Measurements from ENCODE around the gene HARS1. TPM values are rescaled to one million over a fixed set of nuclear protein-coding genes. Genes with fewer than 3 reads are reported as not detected.
"Not testable (repeated sequence)": the region's sequence is repeated elsewhere in the genome, so short reads cannot be mapped to it uniquely, and the experiment has no call there.

The HARS1 gene
- total and polyA plus RNA-seq, 5 donors from 2014 or later = 56.5 to 74.4 (median 59.6) TPM

- not testable (repeated sequence) for H3K27ac ChIP-seq (ENCODE audit: insufficient read depth, low read length, poor library complexity, severe bottlenecking); H3K9me3 ChIP-seq (ENCODE audit: control insufficient read depth in 2 of 2, low read length in 2 of 2); DNase-seq; H3K27me3 ChIP-seq (ENCODE audit: control insufficient read depth, insufficient read depth, low read length); H3K9me3 Mint-ChIP-seq; H3K27me3 Mint-ChIP-seq; ATAC-seq (ENCODE audit: low read depth in 2 of 2); H3K4me3 ChIP-seq (ENCODE audit: low read depth, low read length)
- Mint-ChIP-seq H3K36me3 (peaks cover 58% of the 10 kb centered on the region), H3K4me3 (peak overlapping the region in 1 of 4 donors; percentile 68), H3K4me1 (peaks cover 0 to 13% (median 9%) of the 10 kb centered on the region in 4 donors), H3K27ac (peak overlapping the region in 2 of 3 donors; percentile 17 to 43)
- peaks cover 11% of the 10 kb centered on the region for H3K4me1 ChIP-seq (ENCODE audit: control insufficient read depth, insufficient read depth, low read length, poor library complexity, severe bottlenecking)
- H3K36me3 ChIP-seq (ENCODE audit: control insufficient read depth, insufficient read depth, low read length) = peaks cover 75% of the 10 kb centered on the region
Measured at GRCh38 chr5:140660371-140660770, 30.8 kb downstream of the HARS1 start.

DNA sequence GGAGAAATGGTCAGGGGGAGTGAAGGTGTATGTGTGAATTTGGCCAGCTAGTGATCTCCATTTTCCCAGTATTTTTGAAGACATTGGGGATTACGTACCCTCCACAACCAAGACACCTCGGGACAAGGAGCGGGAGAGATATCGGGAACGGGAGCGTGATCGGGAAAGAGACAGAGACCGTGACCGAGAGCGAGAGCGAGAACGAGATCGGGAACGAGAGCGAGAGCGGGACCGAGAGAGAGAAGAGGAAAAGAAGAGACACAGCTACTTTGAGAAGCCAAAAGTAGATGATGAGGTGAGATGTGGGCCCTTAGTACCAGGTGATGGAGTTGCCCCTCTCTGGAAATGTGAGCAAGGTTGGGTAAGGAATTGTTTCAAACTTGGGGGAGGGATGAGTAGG, 32.3 kb downstream of the HARS1 start:
- H3K4me3 Mint-ChIP-seq = peak overlapping the region in 2 of 4 donors; percentile 83 to 84
- no peaks in the 10 kb centered on the region for H3K9me3 Mint-ChIP-seq
- peaks cover 3 to 19% (median 11%) of the 10 kb centered on the region in 4 donors for H3K4me1 Mint-ChIP-seq
- Histone ChIP-seq H3K27me3 (ENCODE audit: control insufficient read depth, insufficient read depth, low read length) (no peaks in the 10 kb centered on the region), H3K4me1 (ENCODE audit: control insufficient read depth, insufficient read depth, low read length, poor library complexity, severe bottlenecking) (peaks cover under 1% of the 10 kb centered on the region), H3K9me3 (ENCODE audit: control insufficient read depth in 2 of 2, low read length in 2 of 2) (no peaks in the 10 kb centered on the region), H3K4me3 (ENCODE audit: low read depth, low read length) (no peak overlapping the region), H3K27ac (ENCODE audit: insufficient read depth, low read length, poor library complexity, severe bottlenecking) (no peak overlapping the region), H3K36me3 (ENCODE audit: control insufficient read depth, insufficient read depth, low read length) (peaks cover 90% of the 10 kb centered on the region)
- ATAC-seq (ENCODE audit: low read depth in 2 of 2) = no peak
- no peak for DNase-seq
- H3K27ac Mint-ChIP-seq = peak overlapping the region in 1 of 3 donors; percentile 67
- H3K36me3 Mint-ChIP-seq = peaks cover 71% of the 10 kb centered on the region
- no peaks in the 10 kb centered on the region for H3K27me3 Mint-ChIP-seq

DNA sequence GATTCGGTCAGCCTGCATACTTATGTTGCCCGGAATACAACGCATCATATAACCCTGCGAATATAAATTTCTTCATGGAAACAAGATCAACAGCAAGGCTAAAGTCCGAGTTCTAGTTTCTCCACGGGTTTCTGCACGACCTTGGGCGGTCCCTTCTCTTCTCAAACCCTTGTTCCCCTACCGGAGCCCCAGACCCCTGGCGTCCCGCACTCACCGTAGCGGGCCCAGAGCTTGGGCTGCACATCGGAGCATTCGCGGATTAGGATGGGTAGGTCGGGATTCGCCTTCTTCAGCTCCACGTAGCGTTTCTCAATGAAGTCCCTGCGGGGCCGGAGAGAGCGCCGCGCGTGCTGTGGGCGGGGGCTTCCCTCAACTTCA, 44.1 kb downstream of the HARS1 start:
- Histone ChIP-seq H3K4me1 (ENCODE audit: control insufficient read depth, insufficient read depth, low read length, poor library complexity, severe bottlenecking) (peaks cover 28% of the 10 kb centered on the region), H3K27ac (ENCODE audit: insufficient read depth, low read length, poor library complexity, severe bottlenecking) (peak overlapping the region; percentile 97), H3K27me3 (ENCODE audit: control insufficient read depth, insufficient read depth, low read length) (no peaks in the 10 kb centered on the region), H3K36me3 (ENCODE audit: control insufficient read depth, insufficient read depth, low read length) (peaks cover 45% of the 10 kb centered on the region), H3K9me3 (ENCODE audit: control insufficient read depth in 2 of 2, low read length in 2 of 2) (no peaks in the 10 kb centered on the region), H3K4me3 (ENCODE audit: low read depth, low read length) (peak overlapping the region; percentile 93)
- Mint-ChIP-seq H3K27ac (peak overlapping the region; percentile 66 to 99 (median 97)), H3K27me3 (no peaks in the 10 kb centered on the region), H3K4me3 (peak overlapping the region; percentile 97 to 99 (median 98)), H3K4me1 (peaks cover 12 to 77% (median 31%) of the 10 kb centered on the region in 4 donors), H3K9me3 (no peaks in the 10 kb centered on the region), H3K36me3 (peaks cover 44% of the 10 kb centered on the region)
- ATAC-seq (ENCODE audit: low read depth in 2 of 2) (no peak), DNase-seq (no peak)

GRCh38 chr5:140642718-140643117, 48.5 kb downstream of the HARS1 start:
- peaks cover 18 to 74% (median 34%) of the 10 kb centered on the region in 4 donors for H3K4me1 Mint-ChIP-seq
- Histone ChIP-seq H3K36me3 (ENCODE audit: control insufficient read depth, insufficient read depth, low read length) (peaks cover 24% of the 10 kb centered on the region), H3K9me3 (ENCODE audit: control insufficient read depth in 2 of 2, low read length in 2 of 2) (no peaks in the 10 kb centered on the region), H3K27me3 (ENCODE audit: control insufficient read depth, insufficient read depth, low read length) (no peaks in the 10 kb centered on the region), H3K27ac (ENCODE audit: insufficient read depth, low read length, poor library complexity, severe bottlenecking) (no peak overlapping the region), H3K4me1 (ENCODE audit: control insufficient read depth, insufficient read depth, low read length, poor library complexity, severe bottlenecking) (peaks cover 32% of the 10 kb centered on the region), H3K4me3 (ENCODE audit: low read depth, low read length) (no peak overlapping the region)
- H3K27me3 Mint-ChIP-seq = no peaks in the 10 kb centered on the region
- ATAC-seq (ENCODE audit: low read depth in 2 of 2) (no peak), DNase-seq (no peak)
- H3K36me3 Mint-ChIP-seq = peaks cover 23% of the 10 kb centered on the region
- H3K9me3 Mint-ChIP-seq = peaks cover 0 to 1% (median 0%) of the 10 kb centered on the region in 7 donors
- peak overlapping the region in 1 of 4 donors; percentile 94 for H3K4me3 Mint-ChIP-seq
- no peak overlapping the region for H3K27ac Mint-ChIP-seq

DNA sequence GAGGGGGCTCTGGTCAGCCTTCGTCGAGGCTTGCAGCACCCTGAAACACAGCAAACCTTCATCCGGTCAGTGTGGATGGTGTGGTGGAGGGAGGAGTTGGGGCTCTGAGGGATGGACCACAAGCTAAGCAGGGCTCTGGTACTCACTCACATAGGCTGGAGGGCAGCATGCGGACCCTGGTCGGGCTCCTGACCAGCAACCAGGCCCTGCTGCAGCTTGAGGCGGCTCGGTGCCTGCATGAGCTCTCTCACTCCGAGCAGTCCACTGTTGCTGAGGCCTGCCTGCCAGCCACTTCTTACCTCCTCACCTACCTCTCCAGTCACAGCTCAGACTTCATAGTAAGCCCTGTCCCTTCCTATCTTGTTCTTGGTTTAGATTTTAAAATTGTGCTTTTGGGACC, 49.5 kb downstream of the HARS1 start:
- no peak for DNase-seq
- Mint-ChIP-seq H3K9me3 (peaks cover 0 to 1% (median 0%) of the 10 kb centered on the region in 7 donors), H3K4me3 (peak overlapping the region; percentile 0 to 94 (median 28)), H3K4me1 (peaks cover 20 to 66% (median 34%) of the 10 kb centered on the region in 4 donors), H3K27ac (no peak overlapping the region), H3K36me3 (peaks cover 19% of the 10 kb centered on the region), H3K27me3 (no peaks in the 10 kb centered on the region)
- H3K4me3 ChIP-seq (ENCODE audit: low read depth, low read length) = no peak overlapping the region
- H3K36me3 ChIP-seq (ENCODE audit: control insufficient read depth, insufficient read depth, low read length) = peaks cover 24% of the 10 kb centered on the region
- no peaks in the 10 kb centered on the region for H3K9me3 ChIP-seq (ENCODE audit: control insufficient read depth in 2 of 2, low read length in 2 of 2)
- no peak for ATAC-seq (ENCODE audit: low read depth in 2 of 2)
- H3K4me1 ChIP-seq (ENCODE audit: control insufficient read depth, insufficient read depth, low read length, poor library complexity, severe bottlenecking) = peaks cover 26% of the 10 kb centered on the region
- no peaks in the 10 kb centered on the region for H3K27me3 ChIP-seq (ENCODE audit: control insufficient read depth, insufficient read depth, low read length)
- H3K27ac ChIP-seq (ENCODE audit: insufficient read depth, low read length, poor library complexity, severe bottlenecking) = no peak overlapping the region

GRCh38 chr5:140639148-140639981, 51.8 kb downstream of the HARS1 start, which contains the start of gene TMCO6:
Gene TMCO6 (plus strand): TSS chr5:140639451. CDS start chr5:140639528, 77 bp downstream.
- Histone ChIP-seq H3K4me1 (ENCODE audit: control insufficient read depth, insufficient read depth, low read length, poor library complexity, severe bottlenecking) (peaks cover 16% of the 10 kb centered on the region), H3K27ac (ENCODE audit: insufficient read depth, low read length, poor library complexity, severe bottlenecking) (peak within 1 kb of the TSS; percentile 83), H3K9me3 (ENCODE audit: control insufficient read depth in 2 of 2, low read length in 2 of 2) (no peaks in the 10 kb centered on the region), H3K36me3 (ENCODE audit: control insufficient read depth, insufficient read depth, low read length) (peaks cover 16% of the 10 kb centered on the region), H3K4me3 (ENCODE audit: low read depth, low read length) (peak within 1 kb of the TSS; percentile 93), H3K27me3 (ENCODE audit: control insufficient read depth, insufficient read depth, low read length) (no peaks in the 10 kb centered on the region)
- DNase-seq (peak; percentile 93 to 96 (median 96)), ATAC-seq (ENCODE audit: low read depth in 2 of 2) (peak; percentile 99)
- Mint-ChIP-seq H3K4me3 (peak within 1 kb of the TSS; percentile 93 to 98 (median 95)), H3K27me3 (no peaks in the 10 kb centered on the region), H3K9me3 (peaks cover 0 to 1% (median 0%) of the 10 kb centered on the region in 7 donors), H3K4me1 (peaks cover 18 to 47% (median 31%) of the 10 kb centered on the region in 4 donors), H3K36me3 (peaks cover 12% of the 10 kb centered on the region), H3K27ac (peak within 1 kb of the TSS; percentile 92 to 97 (median 94))

GRCh38 chr5:140638898-140639147, 52.3 kb downstream of the HARS1 start:
- not testable (repeated sequence) for DNase-seq; H3K36me3 Mint-ChIP-seq; H3K27me3 Mint-ChIP-seq; ATAC-seq (ENCODE audit: low read depth in 2 of 2); H3K9me3 ChIP-seq (ENCODE audit: control insufficient read depth in 2 of 2, low read length in 2 of 2); H3K27me3 ChIP-seq (ENCODE audit: control insufficient read depth, insufficient read depth, low read length); H3K9me3 Mint-ChIP-seq
- Histone ChIP-seq H3K36me3 (ENCODE audit: control insufficient read depth, insufficient read depth, low read length) (peaks cover 11% of the 10 kb centered on the region), H3K27ac (ENCODE audit: insufficient read depth, low read length, poor library complexity, severe bottlenecking) (peak overlapping the region; percentile 83), H3K4me1 (ENCODE audit: control insufficient read depth, insufficient read depth, low read length, poor library complexity, severe bottlenecking) (peaks cover 16% of the 10 kb centered on the region), H3K4me3 (ENCODE audit: low read depth, low read length) (peak overlapping the region; percentile 93)
- Mint-ChIP-seq H3K4me1 (peaks cover 18 to 45% (median 29%) of the 10 kb centered on the region in 4 donors), H3K4me3 (peak overlapping the region; percentile 93 to 98 (median 95)), H3K27ac (peak overlapping the region; percentile 92 to 97 (median 92))

All from CD4-positive, CD25-positive, alpha-beta regulatory T cell (primary cell).